Sigmoid colon (tissue), 4 donors: ENCODE data around the gene ROBO1.

ENCODE experiments used
- EP300 ChIP-seq, 4 donors: sonication (generic); formaldehyde crosslinking; IDR thresholded peaks; one replicate each; pipeline ENCODE4 v1.6.1; 2017; ENCODE audit warnings: antibody characterized with exemption in 4 of 4
- POLR2A ChIP-seq, 2 donors: fragments of 450-650 bp; IDR thresholded peaks; one replicate each; pipeline ENCODE4 v1.6.1; 2016; ENCODE audit warnings: antibody characterized with exemption in 2 of 2, mild to moderate bottlenecking in 2 of 2, moderate library complexity in 2 of 2
- POLR2AphosphoS5 ChIP-seq, 4 donors: sonication (generic); formaldehyde crosslinking; IDR thresholded peaks; one replicate each; pipeline ENCODE4 v1.6.1; 2017; ENCODE audit warnings: antibody characterized with exemption in 4 of 4
- TF ChIP-seq, protein P1 (sequence below), 4 experiments: fragments of 450-650 bp in 3 of 4; fragments of 200-600 bp in 1 of 4; IDR thresholded peaks; one replicate each; pipeline ENCODE4 v1.5.1; 2016 to 2019; ENCODE audit warnings: antibody characterized with exemption in 4 of 4, mild to moderate bottlenecking in 3 of 4, moderate library complexity in 2 of 4

- TF ChIP-seq, protein P1, sequence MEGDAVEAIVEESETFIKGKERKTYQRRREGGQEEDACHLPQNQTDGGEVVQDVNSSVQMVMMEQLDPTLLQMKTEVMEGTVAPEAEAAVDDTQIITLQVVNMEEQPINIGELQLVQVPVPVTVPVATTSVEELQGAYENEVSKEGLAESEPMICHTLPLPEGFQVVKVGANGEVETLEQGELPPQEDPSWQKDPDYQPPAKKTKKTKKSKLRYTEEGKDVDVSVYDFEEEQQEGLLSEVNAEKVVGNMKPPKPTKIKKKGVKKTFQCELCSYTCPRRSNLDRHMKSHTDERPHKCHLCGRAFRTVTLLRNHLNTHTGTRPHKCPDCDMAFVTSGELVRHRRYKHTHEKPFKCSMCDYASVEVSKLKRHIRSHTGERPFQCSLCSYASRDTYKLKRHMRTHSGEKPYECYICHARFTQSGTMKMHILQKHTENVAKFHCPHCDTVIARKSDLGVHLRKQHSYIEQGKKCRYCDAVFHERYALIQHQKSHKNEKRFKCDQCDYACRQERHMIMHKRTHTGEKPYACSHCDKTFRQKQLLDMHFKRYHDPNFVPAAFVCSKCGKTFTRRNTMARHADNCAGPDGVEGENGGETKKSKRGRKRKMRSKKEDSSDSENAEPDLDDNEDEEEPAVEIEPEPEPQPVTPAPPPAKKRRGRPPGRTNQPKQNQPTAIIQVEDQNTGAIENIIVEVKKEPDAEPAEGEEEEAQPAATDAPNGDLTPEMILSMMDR (IDR thresholded peaks at IDR 0.05): no peak
- TF ChIP-seq POLR2AphosphoS5 (IDR thresholded peaks at IDR 0.05) (no peak), POLR2A (IDR thresholded peaks at IDR 0.05) (no peak), EP300 (IDR thresholded peaks at IDR 0.05) (no peak)
Measured at GRCh38 chr3:79111375-79112052, 656.3 kb downstream of the ROBO1 start.
